K562 (cell line): ENCODE measurements around the gene GPRC6A. TPM values are rescaled to one million over a fixed set of nuclear protein-coding genes. Genes with fewer than 3 reads are reported as not detected.

ENCODE experiments used
- ATAC-seq: fragments of 200-7000 bp; cut with Tn5 transposase; 3 replicates; pipeline ENCODE4 v1.9.1; 2020; ENCODE audit warnings: moderate library complexity
- BruUV-seq: library from RNA; stranded (reverse); fragments of 400-500 nt; replicated peaks from 2 replicates; lab custom pipeline; 2021; lab: Mats Ljungman, UMichigan
- CTCF ChIA-PET: fragments of 300-600 bp; formaldehyde crosslinking; extraction: SDS; loops from one replicate; lab custom pipeline; 2021; ENCODE audit warnings: low intra/inter-chr PET ratio; lab: Yijun Ruan, JAX
- POLR2A ChIA-PET: fragments of 300-600, 350-650 bp; sonication (Branson Sonifier 250); formaldehyde crosslinking; extraction: SDS; loops from one replicate; lab custom pipeline; 2021; ENCODE audit warnings: antibody characterized with exemption, inconsistent platforms; lab: Yijun Ruan, JAX
- DNase-seq, 4 experiments: peaks; one replicate each; pipeline versions ENCODE4 v3.0.0 to v3.0.0-alpha.2; 2011 to 2018; ENCODE audit warnings: low spot score in 3 of 4, mixed read lengths in 3 of 4; ENCODE audit errors: extremely low read depth in 1 of 4
- FAIRE-seq: peaks from 2 replicates; lab custom pipeline; 2011; peaks lifted over from hg19 to GRCh38; lab: Jason Lieb, UNC
- H2AFZ ChIP-seq: 2 replicates; pipeline ENCODE4 v1.6.0; 2011; ENCODE audit warnings: low read depth, low read length, control low read depth, inconsistent platforms
- H3K27ac ChIP-seq: fragments of 200-600 bp; 3 replicates; pipeline ENCODE4 v1.8.0; 2011; ENCODE audit warnings: low read depth, mild to moderate bottlenecking, control low read depth, inconsistent platforms, low read length, moderate library complexity, mixed read lengths; ENCODE audit errors: extremely low read depth
- H3K27me3 ChIP-seq, 2 experiments: fragments of 300-600 bp in 1 of 2; 2 replicates in 1 of 2; 3 replicates in 1 of 2; pipeline versions ENCODE4 v1.6.0 to v1.8.0; 2011; ENCODE audit warnings: inconsistent platforms in 2 of 2, low read length in 2 of 2, mild to moderate bottlenecking in 1 of 2, mixed read lengths in 1 of 2, moderate library complexity in 1 of 2; ENCODE audit not compliant: control insufficient read depth in 2 of 2, insufficient read depth in 2 of 2
- H3K36me3 ChIP-seq: fragments of 300-600 bp; 3 replicates; pipeline ENCODE4 v1.8.0; 2011; ENCODE audit warnings: mild to moderate bottlenecking, low read length, inconsistent platforms; ENCODE audit not compliant: control insufficient read depth, insufficient read depth
- H3K4me1 ChIP-seq, 2 experiments: fragments of 200-600 bp in 1 of 2; replicated peaks in 1 of 2; 2 replicates in 1 of 2; 3 replicates in 1 of 2; pipeline versions ENCODE4 v1.5.1 to v1.8.0; 2011; ENCODE audit warnings: inconsistent platforms in 2 of 2, low read length in 2 of 2, mild to moderate bottlenecking in 1 of 2, mixed read lengths in 1 of 2, moderate library complexity in 1 of 2; ENCODE audit not compliant: control insufficient read depth in 2 of 2, insufficient read depth in 2 of 2
- H3K4me2 ChIP-seq: 2 replicates; pipeline ENCODE4 v1.6.1; 2011; ENCODE audit warnings: low read length, control low read depth, inconsistent platforms, mixed read lengths; ENCODE audit not compliant: insufficient read depth
- H3K4me3 ChIP-seq: fragments of 200-600 bp; sonication (generic), shearing (Covaris generic); 2 replicates; pipeline ENCODE4 v1.5.1; 2016; ENCODE audit warnings: control low read depth, inconsistent platforms
- H3K79me2 ChIP-seq: fragments of 200-600 bp; 3 replicates; pipeline ENCODE4 v1.8.0; 2011; ENCODE audit warnings: low read length, inconsistent platforms; ENCODE audit not compliant: control insufficient read depth, insufficient read depth
- H3K9ac ChIP-seq, 2 experiments: 2 replicates each; pipeline versions ENCODE4 v1.6.0 to v1.6.1; 2011; ENCODE audit warnings: low read depth in 2 of 2, low read length in 2 of 2, control low read depth in 1 of 2, inconsistent platforms in 1 of 2, mild to moderate bottlenecking in 1 of 2, mixed read lengths in 1 of 2; ENCODE audit not compliant: insufficient read depth in 1 of 2
- H3K9me1 ChIP-seq: one replicate; pipeline ENCODE4 v1.6.0; 2011; ENCODE audit warnings: inconsistent platforms, mild to moderate bottlenecking, low read length, moderate library complexity; ENCODE audit not compliant: control insufficient read depth, insufficient read depth
- H3K9me3 ChIP-seq: replicated peaks from 2 replicates; pipeline ENCODE4 v1.5.1; 2011; ENCODE audit warnings: low read depth, low read length, inconsistent platforms; ENCODE audit not compliant: control insufficient read depth, insufficient read depth
- H4K20me1 ChIP-seq: replicated peaks from 2 replicates; pipeline ENCODE4 v1.6.1; 2011; ENCODE audit warnings: low read length, inconsistent platforms, mixed read lengths; ENCODE audit not compliant: control insufficient read depth, insufficient read depth
- NFE2L1 ChIP-seq: fragments of 450-650 bp; IDR thresholded peaks from 2 replicates; pipeline ENCODE4 v1.6.1; 2016; ENCODE audit warnings: missing genetic modification characterization, low read depth, mild to moderate bottlenecking, missing compliant biosample characterization, moderate library complexity, borderline replicate concordance
- SMARCC2 ChIP-seq: fragments of 450-650 bp; IDR thresholded peaks from 2 replicates; pipeline ENCODE4 v1.6.1; 2017; ENCODE audit warnings: antibody characterized with exemption, moderate library complexity, mild to moderate bottlenecking, low read depth
- WGBS: fragments of 100-300 bp; shearing (Covaris generic); methylation state at CpG from one replicate; pipeline ENCODE4 v1.1.6; 2016; ENCODE audit warnings: low coverage, mixed read lengths; ENCODE audit not compliant: insufficient coverage; ENCODE audit errors: missing lambda C conversion rate; 5-methylcytosine and 5-hydroxymethylcytosine counted together
- in situ Hi-C: fragments of 300-500 bp; cut with MboI; formaldehyde crosslinking; loops from 4 replicates; pipeline ENCODE4 v1.15.0; 2018; ENCODE audit warnings: inconsistent platforms, mixed read lengths
- intact Hi-C: fragments of 100-400 bp; cut with micrococcal nuclease; formaldehyde crosslinking; loops from 2 replicates; pipeline ENCODE4 v1.14.2; 2022
- polyA plus RNA-seq, 8 experiments: library from polyadenylated mRNA; depleted of rRNA in 4 of 8; stranded (reverse) in 5 of 8; unstranded in 3 of 8; fragments of >200 nt; fragmentation: Nextera tagmentation in 2 of 8; fragmentation: Illumina TruSeq in 1 of 8; extraction: Ambion mirVana in 2 of 8; extraction: Trizol in 1 of 8; gene quantifications; 2 replicates each; pipeline versions ENCODE4 v1.2.1 to v1.2.3, GENCODE V29; 2011 to 2014; ENCODE audit warnings: inconsistent platforms in 1 of 8, missing spikeins in 1 of 8
- total RNA-seq, 7 experiments: library from RNA; depleted of rRNA in 6 of 7; stranded (reverse); fragments of >200 nt in 6 of 7; fragmentation: Illumina TruSeq in 2 of 7; extraction: Trizol in 2 of 7; gene quantifications; 2 replicates each; pipeline versions ENCODE4 v1.2.1 to v1.2.3, GENCODE V29; 2011 to 2021; ENCODE audit warnings: low replicate concordance in 1 of 7
- TF ChIP-seq, protein P1 (sequence below): sonication (generic); formaldehyde crosslinking; IDR thresholded peaks from 2 replicates; pipeline ENCODE4 v1.8.1; 2023; ENCODE audit warnings: mild to moderate bottlenecking, missing genetic modification reagents

GPRC6A gene
- total and polyA plus RNA-seq, 9 of the 15 experiments (the other 6 are each of a cell fraction or from before 2014, with no cell fraction given) = 0.03 TPM; not detected in 7

DNA sequence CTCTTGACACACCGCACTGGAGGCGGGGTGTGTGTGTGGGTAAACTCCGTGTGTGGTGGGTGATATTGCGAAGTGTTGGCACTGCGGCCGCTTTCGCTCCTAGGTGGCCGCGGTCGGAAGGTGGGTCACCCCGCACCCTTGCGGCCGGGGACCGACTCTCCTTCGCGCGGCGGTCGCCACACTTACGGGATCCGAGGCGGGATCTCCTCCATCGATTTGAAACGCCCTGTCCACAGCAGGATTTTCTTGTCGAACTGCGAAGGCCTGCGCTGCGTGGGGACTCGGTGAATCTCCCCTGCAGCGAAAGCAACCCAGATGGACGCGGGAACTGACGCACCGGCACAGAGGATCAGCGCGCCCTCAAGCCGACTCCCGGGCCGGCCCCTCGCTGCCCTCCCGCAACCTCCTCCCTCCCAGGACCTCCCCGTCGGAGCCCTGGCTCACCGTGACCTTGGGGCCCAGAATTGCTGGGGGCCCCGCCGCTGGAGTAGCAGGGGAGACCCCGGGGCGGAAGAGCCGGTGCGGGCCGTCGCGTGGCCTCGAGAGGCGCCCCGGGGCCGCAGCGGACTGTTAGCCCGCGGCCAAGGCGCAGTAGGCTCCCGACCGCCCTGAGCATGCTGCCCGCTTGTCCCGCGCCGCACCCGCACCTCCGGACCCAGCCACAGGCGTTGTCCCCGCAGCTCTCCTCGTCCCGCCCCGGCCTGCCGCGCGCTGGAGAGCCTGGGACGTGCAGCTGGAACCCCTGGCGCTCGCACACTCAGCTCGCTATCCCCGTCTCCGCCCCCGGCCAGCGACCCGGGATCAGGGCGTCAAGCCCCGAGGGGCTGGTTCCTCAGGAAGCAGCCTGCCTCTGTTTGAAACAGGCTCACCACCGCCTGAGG, 63.7 kb downstream of the GPRC6A start, which contains the start of gene FAM162B:
TSS of gene FAM162B (minus strand) at position 759 of the 881 bp plus-strand sequence. CDS start at position 616, 143 bp downstream.
- Histone ChIP-seq H4K20me1 (no peaks in the 10 kb centered on the region), H3K9me1 (no peaks in the 10 kb centered on the region), H3K4me2 (no peak within 1 kb of the TSS), H3K79me2 (no peaks in the 10 kb centered on the region), H3K36me3 (no peaks in the 10 kb centered on the region), H2AFZ (no peak within 1 kb of the TSS), H3K9me3 (no peaks in the 10 kb centered on the region), H3K4me1 (peaks cover 0 to 4% of the 10 kb centered on the region in 2 experiments; a peak in 1 of 5 replicates), H3K27me3 (no peaks in the 10 kb centered on the region), H3K27ac (no peak within 1 kb of the TSS), H3K9ac (no peak within 1 kb of the TSS), H3K4me3 (no peak within 1 kb of the TSS)
- FAIRE-seq = no peak
- in situ Hi-C loops = no loop called here
- no TSS peak for BruUV-seq
- intact Hi-C loops = no loop called here
- TF ChIP-seq NFE2L1 (tag) (no peak), SMARCC2 (no peak)
- TF ChIP-seq, protein P1, sequence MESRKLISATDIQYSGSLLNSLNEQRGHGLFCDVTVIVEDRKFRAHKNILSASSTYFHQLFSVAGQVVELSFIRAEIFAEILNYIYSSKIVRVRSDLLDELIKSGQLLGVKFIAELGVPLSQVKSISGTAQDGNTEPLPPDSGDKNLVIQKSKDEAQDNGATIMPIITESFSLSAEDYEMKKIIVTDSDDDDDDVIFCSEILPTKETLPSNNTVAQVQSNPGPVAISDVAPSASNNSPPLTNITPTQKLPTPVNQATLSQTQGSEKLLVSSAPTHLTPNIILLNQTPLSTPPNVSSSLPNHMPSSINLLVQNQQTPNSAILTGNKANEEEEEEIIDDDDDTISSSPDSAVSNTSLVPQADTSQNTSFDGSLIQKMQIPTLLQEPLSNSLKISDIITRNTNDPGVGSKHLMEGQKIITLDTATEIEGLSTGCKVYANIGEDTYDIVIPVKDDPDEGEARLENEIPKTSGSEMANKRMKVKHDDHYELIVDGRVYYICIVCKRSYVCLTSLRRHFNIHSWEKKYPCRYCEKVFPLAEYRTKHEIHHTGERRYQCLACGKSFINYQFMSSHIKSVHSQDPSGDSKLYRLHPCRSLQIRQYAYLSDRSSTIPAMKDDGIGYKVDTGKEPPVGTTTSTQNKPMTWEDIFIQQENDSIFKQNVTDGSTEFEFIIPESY (CRISPR knock-in tag) = peak; percentile 48
- ChIA-PET CTCF (no interaction called here), POLR2A (no interaction called here)
- ATAC-seq = no peak
- WGBS = 82% methylated on average over 47 of the region's 89 CpGs
- no peak for DNase-seq
